PC-9 (cell line): ENCODE results near the gene PI4KA.

Experiments used
- CTCF ChIP-seq: fragments of 200-600 bp; sonication (generic); conservative IDR thresholded peaks from 2 replicates; pipeline ENCODE4 v1.6.1; 2017; ENCODE audit warnings: mixed run types, antibody characterized with exemption, mild to moderate bottlenecking, moderate library complexity
- EZH2 ChIP-seq: fragments of 200-600 bp; sonication (generic); IDR thresholded peaks from 2 replicates; pipeline ENCODE4 v1.8.0; 2017; ENCODE audit warnings: antibody characterized with exemption, low read depth

- TF ChIP-seq CTCF = no peak
- no peak for TF ChIP-seq EZH2
Observed at GRCh38 chr22:20834725-20835124, 23.9 kb downstream of the PI4KA start.
